ENCODE data around the gene LRRC75A.

GRCh38 chr17:16463358-16464302, 28.4 kb downstream of the LRRC75A start:
- TF ChIP-seq CTCF (IDR thresholded peaks at IDR 0.05) (peak in 3 of 6 experiments; percentile 14 to 34 (median 14)), POLR2A (IDR thresholded peaks at IDR 0.05) (no peak), POLR2AphosphoS5 (IDR thresholded peaks at IDR 0.05) (no peak)
